Adrenal gland (tissue), 5 donors: ENCODE data around the gene TNFRSF19.

Source experiments
- CTCF ChIP-seq, 6 experiments: fragments of 450-650 bp in 4 of 6; fragments of 200-600 bp in 2 of 6; sonication (generic) in 1 of 6; IDR thresholded peaks; 1 replicate in 5 of 6; 2 replicates in 1 of 6; pipeline versions ENCODE4 v1.5.1 to v1.8.0; 2016 to 2021; ENCODE audit warnings: antibody characterized with exemption in 6 of 6, mild to moderate bottlenecking in 2 of 6, moderate library complexity in 1 of 6
- POLR2A ChIP-seq, 2 donors: fragments of 450-650 bp; IDR thresholded peaks; one replicate each; pipeline ENCODE4 v1.6.1; 2017; ENCODE audit warnings: antibody characterized with exemption in 2 of 2, mild to moderate bottlenecking in 2 of 2, moderate library complexity in 1 of 2
- donor health status: DM: no; HTN: no; CAD: no.

DNA sequence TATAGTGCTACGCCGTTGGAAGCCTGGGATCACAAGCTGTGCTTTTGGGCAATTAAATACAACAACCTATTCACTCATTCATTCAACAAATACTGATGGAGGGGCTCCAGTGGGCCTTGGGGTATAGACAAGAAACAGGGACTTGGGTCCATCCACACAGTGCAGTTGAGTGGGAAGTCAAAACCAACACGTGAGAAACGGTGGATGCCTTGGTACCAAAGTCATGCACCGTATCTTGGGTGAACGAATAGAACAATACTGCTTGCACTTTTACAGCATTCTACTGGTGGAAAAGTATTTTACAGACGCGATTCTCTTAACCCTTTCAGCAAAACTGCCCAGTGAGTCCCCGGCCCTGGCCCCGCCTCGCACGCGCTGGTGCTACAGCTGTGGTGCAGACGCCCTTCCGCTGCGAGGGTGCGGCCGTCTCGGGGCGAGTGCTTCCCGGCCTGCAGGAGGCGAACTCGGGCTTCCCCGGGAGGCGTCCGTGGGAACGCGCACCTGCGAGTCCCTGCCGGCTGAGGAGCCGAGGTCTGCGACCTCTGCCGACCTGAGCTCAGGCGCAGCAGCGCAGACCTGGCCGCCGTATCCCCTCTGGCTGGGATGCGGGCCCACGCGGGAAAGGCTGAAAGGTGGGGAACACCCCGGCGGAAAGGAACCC is 8.3 kb downstream of the TNFRSF19 start:
- TF ChIP-seq POLR2A (IDR thresholded peaks at IDR 0.05) (no peak), CTCF (IDR thresholded peaks at IDR 0.05) (peak in 5 of 6 experiments; percentile 36 to 60 (median 53))
